Panc1 (cell line): ENCODE data around the gene NAGLU. TPM values are rescaled to one million over a fixed set of nuclear protein-coding genes. Genes with fewer than 3 reads are reported as not detected.

ENCODE experiments used
- ATAC-seq: fragments of 200-7000 bp; cut with Tn5 transposase; 2 replicates; pipeline ENCODE4 v1.9.1; 2020; ENCODE audit warnings: mild to moderate bottlenecking, moderate library complexity
- BruUV-seq: library from RNA; stranded (reverse); fragments of 400-500 nt; replicated peaks from 2 replicates; lab custom pipeline; 2021; lab: Mats Ljungman, UMichigan
- CTCF ChIA-PET: fragments of 300-600 bp; sonication (Branson Sonifier 250); formaldehyde crosslinking; loops from one replicate; lab custom pipeline; 2022; ENCODE audit warnings: antibody characterized with exemption; lab: Charles Lee
- POLR2A ChIA-PET: fragments of 300-600 bp; sonication (Branson Sonifier 250); formaldehyde crosslinking; loops from one replicate; lab custom pipeline; 2022; ENCODE audit warnings: antibody characterized with exemption; lab: Charles Lee
- DNase-seq: peaks from one replicate; pipeline ENCODE4 v3.0.0-alpha.2; 2010; ENCODE audit warnings: low read depth, low spot score
- H3K27ac ChIP-seq: 2 replicates; pipeline ENCODE4 v1.5.1; 2011; ENCODE audit warnings: mild to moderate bottlenecking, low read length, inconsistent platforms
- H3K27me3 ChIP-seq: fragments of 200-500 bp; sonication (Bioruptor generic); 2 replicates; pipeline ENCODE4 v1.6.0; 2014; ENCODE audit warnings: low read length, inconsistent platforms; ENCODE audit not compliant: control insufficient read depth, insufficient read depth
- H3K36me3 ChIP-seq: fragments of 200-500 bp; sonication (Bioruptor generic); 2 replicates; pipeline ENCODE4 v1.5.1; 2014; ENCODE audit warnings: inconsistent platforms, mild to moderate bottlenecking, low read length, moderate library complexity; ENCODE audit not compliant: control insufficient read depth, insufficient read depth
- H3K4me1 ChIP-seq: 2 replicates; pipeline ENCODE4 v1.5.1; 2011; ENCODE audit warnings: inconsistent platforms, mild to moderate bottlenecking, low read length, moderate library complexity; ENCODE audit not compliant: control insufficient read depth, insufficient read depth
- H3K4me3 ChIP-seq, 2 experiments: 2 replicates each; pipeline ENCODE4 v1.5.1; 2011 to 2012; ENCODE audit warnings: low read depth in 2 of 2, low read length in 2 of 2, mild to moderate bottlenecking in 2 of 2, inconsistent platforms in 1 of 2, moderate library complexity in 1 of 2
- H3K9me3 ChIP-seq: fragments of 200-500 bp; sonication (Bioruptor generic); 2 replicates; pipeline ENCODE4 v1.5.1; 2014; ENCODE audit warnings: low read depth, mild to moderate bottlenecking, inconsistent platforms, low read length, moderate library complexity; ENCODE audit not compliant: control insufficient read depth, insufficient read depth
- POLR2AphosphoS5 ChIP-seq: IDR thresholded peaks from 2 replicates; pipeline ENCODE4 v1.6.1; 2012; ENCODE audit warnings: mild to moderate bottlenecking, low read depth, low read length, moderate library complexity
- SIN3A ChIP-seq: IDR thresholded peaks from 2 replicates; pipeline ENCODE4 v1.6.1; 2012; ENCODE audit warnings: low read depth, mild to moderate bottlenecking, low read length, moderate library complexity, borderline replicate concordance; ENCODE audit not compliant: insufficient read depth
- TCF7L2 ChIP-seq: IDR thresholded peaks from 2 replicates; pipeline ENCODE4 v1.6.1; 2011; ENCODE audit warnings: mild to moderate bottlenecking, low read depth, low read length, inconsistent platforms
- in situ Hi-C: cut with HindIII; loops from 2 replicates; pipeline ENCODE4 v1.10.0; 2016; ENCODE audit warnings: low sequenced_read_pairs, low pct_unique_long_range_greater_than_20kb
- intact Hi-C: fragments of 100-400 bp; cut with micrococcal nuclease; formaldehyde crosslinking; loops from one replicate; pipeline ENCODE4 v1.10.0; 2022; ENCODE audit not compliant: unreplicated experiment
- total RNA-seq: library from RNA; stranded (reverse); gene quantifications from one replicate; pipeline ENCODE4 v1.2.1, GENCODE V29; 2021; ENCODE audit not compliant: unreplicated experiment
- TF ChIP-seq, protein P1 (sequence below): fragments of 450-650 bp; IDR thresholded peaks from 2 replicates; pipeline ENCODE4 v1.5.1; 2017; ENCODE audit warnings: mild to moderate bottlenecking
- TF ChIP-seq, protein P2 (sequence below), 2 experiments: IDR thresholded peaks; 2 replicates each; pipeline ENCODE4 v1.6.1; 2011 to 2012; ENCODE audit warnings: low read depth in 2 of 2, control low read depth in 1 of 2, low read length in 1 of 2, mild to moderate bottlenecking in 1 of 2, moderate library complexity in 1 of 2; ENCODE audit not compliant: insufficient read depth in 1 of 2

NAGLU gene
- total RNA-seq, 1 experiment from 2014 or later = 33.5 TPM

DNA sequence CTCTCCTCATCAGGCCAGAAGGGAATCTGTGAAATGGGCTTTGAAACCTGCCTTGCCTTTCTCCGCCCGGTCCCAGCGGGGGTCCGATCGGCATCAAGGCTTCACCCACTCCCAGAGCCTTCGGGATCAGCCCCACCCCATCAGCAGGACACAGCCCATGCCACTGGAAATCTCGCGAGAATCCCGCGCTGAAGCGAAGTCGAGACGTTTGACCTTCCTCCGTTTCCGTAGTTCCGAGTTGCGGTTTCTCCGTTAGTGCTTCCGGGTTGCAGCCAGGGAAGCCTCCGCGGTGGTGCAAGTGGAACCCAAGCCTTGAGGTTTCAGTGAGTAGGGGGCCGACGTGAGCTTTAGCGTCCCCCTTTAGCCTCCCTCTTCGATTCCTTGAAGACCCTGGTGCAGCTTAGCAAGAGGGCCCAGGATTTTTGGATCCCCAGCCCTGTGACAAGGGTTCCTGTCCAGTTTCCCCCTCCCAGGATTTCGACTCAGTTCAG lies 25.9 kb downstream of the NAGLU start, which contains the start of gene COASY:
COASY (plus strand) TSS at position 252 of the 491 bp plus-strand sequence. CDS start 475 bp downstream, outside the sequence.
- Histone ChIP-seq H3K4me3 (peak within 1 kb of the TSS; percentile 87 to 88), H3K4me1 (peaks cover 25% of the 10 kb centered on the region), H3K27me3 (no peaks in the 10 kb centered on the region), H3K27ac (peak within 1 kb of the TSS; percentile 89), H3K9me3 (no peaks in the 10 kb centered on the region), H3K36me3 (peaks cover 7% of the 10 kb centered on the region)
- no peak for TF ChIP-seq TCF7L2
- TF ChIP-seq POLR2AphosphoS5 = peak; percentile 86
- peak; percentile 83; the same call in 1 of the 2 replicates for TF ChIP-seq SIN3A
- BruUV-seq = no TSS peak
- POLR2A ChIA-PET = no interaction called here
- intact Hi-C loops = no loop called here
- ATAC-seq (peak; percentile 81), DNase-seq (peak; percentile 86)
- CTCF ChIA-PET = no interaction called here
- in situ Hi-C loops = no loop called here

- BruUV-seq = TSS peak; percentile 87
- H3K4me3 ChIP-seq = peak overlapping the region; percentile 87 to 88
- ATAC-seq (peak; percentile 35), DNase-seq (no peak)
- intact Hi-C loops = no loop called here
- POLR2A ChIA-PET = no interaction called here
- H3K27me3 ChIP-seq = no peaks in the 10 kb centered on the region
- peaks cover 7% of the 10 kb centered on the region for H3K36me3 ChIP-seq
- peaks cover 25% of the 10 kb centered on the region for H3K4me1 ChIP-seq
- TF ChIP-seq POLR2AphosphoS5 = no peak
- no peak for TF ChIP-seq SIN3A
- TF ChIP-seq, protein P1, sequence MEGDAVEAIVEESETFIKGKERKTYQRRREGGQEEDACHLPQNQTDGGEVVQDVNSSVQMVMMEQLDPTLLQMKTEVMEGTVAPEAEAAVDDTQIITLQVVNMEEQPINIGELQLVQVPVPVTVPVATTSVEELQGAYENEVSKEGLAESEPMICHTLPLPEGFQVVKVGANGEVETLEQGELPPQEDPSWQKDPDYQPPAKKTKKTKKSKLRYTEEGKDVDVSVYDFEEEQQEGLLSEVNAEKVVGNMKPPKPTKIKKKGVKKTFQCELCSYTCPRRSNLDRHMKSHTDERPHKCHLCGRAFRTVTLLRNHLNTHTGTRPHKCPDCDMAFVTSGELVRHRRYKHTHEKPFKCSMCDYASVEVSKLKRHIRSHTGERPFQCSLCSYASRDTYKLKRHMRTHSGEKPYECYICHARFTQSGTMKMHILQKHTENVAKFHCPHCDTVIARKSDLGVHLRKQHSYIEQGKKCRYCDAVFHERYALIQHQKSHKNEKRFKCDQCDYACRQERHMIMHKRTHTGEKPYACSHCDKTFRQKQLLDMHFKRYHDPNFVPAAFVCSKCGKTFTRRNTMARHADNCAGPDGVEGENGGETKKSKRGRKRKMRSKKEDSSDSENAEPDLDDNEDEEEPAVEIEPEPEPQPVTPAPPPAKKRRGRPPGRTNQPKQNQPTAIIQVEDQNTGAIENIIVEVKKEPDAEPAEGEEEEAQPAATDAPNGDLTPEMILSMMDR = no peak
- in situ Hi-C loops = no loop called here
- H3K9me3 ChIP-seq = no peaks in the 10 kb centered on the region
- CTCF ChIA-PET = no interaction called here
- H3K27ac ChIP-seq = peak overlapping the region; percentile 89
Observed at GRCh38 chr17:42562388-42563142, 26.5 kb downstream of the NAGLU start.

- ATAC-seq (no peak), DNase-seq (no peak)
- no peaks in the 10 kb centered on the region for H3K9me3 ChIP-seq
- in situ Hi-C loops = no loop called here
- POLR2A ChIA-PET = no interaction called here
- BruUV-seq = no TSS peak
- H3K27me3 ChIP-seq = no peaks in the 10 kb centered on the region
- peak overlapping the region; percentile 89 for H3K27ac ChIP-seq
- intact Hi-C loops = no loop called here
- CTCF ChIA-PET = no interaction called here
- TF ChIP-seq, protein P2, sequence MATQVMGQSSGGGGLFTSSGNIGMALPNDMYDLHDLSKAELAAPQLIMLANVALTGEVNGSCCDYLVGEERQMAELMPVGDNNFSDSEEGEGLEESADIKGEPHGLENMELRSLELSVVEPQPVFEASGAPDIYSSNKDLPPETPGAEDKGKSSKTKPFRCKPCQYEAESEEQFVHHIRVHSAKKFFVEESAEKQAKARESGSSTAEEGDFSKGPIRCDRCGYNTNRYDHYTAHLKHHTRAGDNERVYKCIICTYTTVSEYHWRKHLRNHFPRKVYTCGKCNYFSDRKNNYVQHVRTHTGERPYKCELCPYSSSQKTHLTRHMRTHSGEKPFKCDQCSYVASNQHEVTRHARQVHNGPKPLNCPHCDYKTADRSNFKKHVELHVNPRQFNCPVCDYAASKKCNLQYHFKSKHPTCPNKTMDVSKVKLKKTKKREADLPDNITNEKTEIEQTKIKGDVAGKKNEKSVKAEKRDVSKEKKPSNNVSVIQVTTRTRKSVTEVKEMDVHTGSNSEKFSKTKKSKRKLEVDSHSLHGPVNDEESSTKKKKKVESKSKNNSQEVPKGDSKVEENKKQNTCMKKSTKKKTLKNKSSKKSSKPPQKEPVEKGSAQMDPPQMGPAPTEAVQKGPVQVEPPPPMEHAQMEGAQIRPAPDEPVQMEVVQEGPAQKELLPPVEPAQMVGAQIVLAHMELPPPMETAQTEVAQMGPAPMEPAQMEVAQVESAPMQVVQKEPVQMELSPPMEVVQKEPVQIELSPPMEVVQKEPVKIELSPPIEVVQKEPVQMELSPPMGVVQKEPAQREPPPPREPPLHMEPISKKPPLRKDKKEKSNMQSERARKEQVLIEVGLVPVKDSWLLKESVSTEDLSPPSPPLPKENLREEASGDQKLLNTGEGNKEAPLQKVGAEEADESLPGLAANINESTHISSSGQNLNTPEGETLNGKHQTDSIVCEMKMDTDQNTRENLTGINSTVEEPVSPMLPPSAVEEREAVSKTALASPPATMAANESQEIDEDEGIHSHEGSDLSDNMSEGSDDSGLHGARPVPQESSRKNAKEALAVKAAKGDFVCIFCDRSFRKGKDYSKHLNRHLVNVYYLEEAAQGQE (IDR thresholded peaks at IDR 0.05; ENCODE audit: insufficient read depth in 1 of 2, low read depth in 2 of 2, low read length in 1 of 2) = no peak
- TF ChIP-seq, protein P1 = no peak
- TF ChIP-seq POLR2AphosphoS5 = no peak
- no peak for TF ChIP-seq SIN3A
- TF ChIP-seq TCF7L2 = no peak
- peaks cover 25% of the 10 kb centered on the region for H3K4me1 ChIP-seq
- peak overlapping the region; percentile 87 to 88 for H3K4me3 ChIP-seq
- peaks cover 7% of the 10 kb centered on the region for H3K36me3 ChIP-seq
Observed at GRCh38 chr17:42563143-42563509, 27.1 kb downstream of the NAGLU start.
